Subcutaneous adipose tissue (tissue), 4 donors: ENCODE results near the gene LIN54. TPM values are rescaled to one million over a fixed set of nuclear protein-coding genes. Genes with fewer than 3 reads are reported as not detected.

ENCODE experiments used
- CTCF ChIP-seq: fragments of 450-650 bp; IDR thresholded peaks from one replicate; pipeline ENCODE4 v1.5.1; 2016; ENCODE audit warnings: low read depth, mild to moderate bottlenecking, control low read depth, antibody characterized with exemption, moderate library complexity
- total RNA-seq, 4 donors: library from RNA; depleted of rRNA; stranded (reverse); fragments of >200 nt; gene quantifications; one replicate each; pipeline ENCODE4 v1.1.0, GENCODE V29; 2016

LIN54 gene
- total RNA-seq, 4 donors from 2014 or later, result 6.6 to 12.9 (median 9.9) TPM

DNA sequence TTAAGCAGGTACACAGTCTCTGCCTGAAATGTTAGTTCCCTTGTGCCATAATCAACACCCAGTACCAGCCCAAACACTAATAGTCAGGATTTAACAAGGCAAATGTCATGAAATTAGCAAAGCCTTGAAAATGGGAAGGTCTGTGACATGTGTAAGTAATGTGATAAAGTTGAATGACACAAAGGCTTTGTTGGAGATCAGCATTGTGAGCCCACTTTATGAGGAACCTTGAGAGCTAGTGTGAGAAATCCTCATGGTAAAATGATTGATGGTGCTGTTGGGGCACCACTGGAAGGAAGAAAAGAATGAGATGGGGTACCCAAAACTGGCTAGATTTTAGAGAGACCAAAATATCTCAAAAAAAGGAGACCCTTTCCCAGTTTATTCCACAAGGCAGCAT, 3.3 kb upstream of the LIN54 start:
- TF ChIP-seq CTCF, result no peak

DNA sequence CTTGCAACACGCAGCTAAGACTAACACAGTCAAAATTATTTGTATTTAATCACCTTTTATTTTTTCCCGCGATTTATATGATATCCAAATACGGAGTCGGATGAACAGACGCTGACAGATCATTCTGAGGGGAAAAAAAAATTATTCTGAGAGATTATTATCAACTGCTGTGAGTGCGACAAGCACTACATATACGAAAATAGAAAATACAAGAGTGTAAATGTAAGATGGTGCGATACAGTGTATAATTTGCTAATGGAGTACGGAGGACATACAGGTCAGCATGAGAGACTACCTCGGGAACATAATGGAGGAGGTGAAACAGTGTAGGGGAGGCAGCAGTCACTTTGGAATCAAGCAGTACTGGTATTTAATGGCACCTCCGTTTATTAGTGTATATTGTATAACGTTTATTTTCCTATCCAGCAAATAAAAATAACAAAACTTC, 2.8 kb upstream of the LIN54 start:
- TF ChIP-seq CTCF, result no peak

DNA sequence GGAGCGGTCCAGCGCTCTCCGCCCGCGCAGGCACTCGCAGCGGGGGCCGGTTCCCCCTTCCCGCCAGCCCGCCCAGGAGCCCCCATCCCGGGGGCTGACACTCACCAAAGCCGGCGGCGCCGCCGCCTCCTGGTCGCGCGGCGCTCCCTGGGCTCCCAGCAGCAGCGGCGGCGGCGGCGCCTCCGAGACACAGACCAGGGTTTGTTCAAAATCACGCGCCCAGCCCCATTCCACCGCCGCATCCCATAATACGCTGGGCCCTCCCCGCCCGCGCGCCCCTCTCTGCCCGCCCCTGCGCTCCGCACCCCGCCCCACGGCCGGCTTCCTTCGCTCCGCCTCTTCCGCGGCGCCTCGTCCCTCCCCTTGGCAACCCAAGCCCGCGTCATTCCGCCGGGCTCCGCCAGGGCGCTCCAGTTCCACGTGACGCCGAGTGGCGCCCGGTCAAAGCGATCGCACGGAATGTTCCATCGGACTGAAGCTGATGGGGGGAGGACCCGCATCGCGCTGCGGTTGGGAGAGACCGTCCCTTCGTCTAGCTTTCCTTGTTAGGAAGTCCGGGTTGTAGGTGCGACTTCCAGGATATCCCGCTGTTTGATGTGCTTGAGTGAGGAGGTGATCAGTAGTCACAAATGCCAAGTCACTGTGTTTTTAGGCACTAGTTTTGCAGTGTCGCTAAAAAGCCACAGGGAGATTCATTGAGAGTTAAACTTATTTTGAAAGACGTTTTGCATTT, 2.2 kb upstream of the LIN54 start:
- no peak for TF ChIP-seq CTCF

DNA sequence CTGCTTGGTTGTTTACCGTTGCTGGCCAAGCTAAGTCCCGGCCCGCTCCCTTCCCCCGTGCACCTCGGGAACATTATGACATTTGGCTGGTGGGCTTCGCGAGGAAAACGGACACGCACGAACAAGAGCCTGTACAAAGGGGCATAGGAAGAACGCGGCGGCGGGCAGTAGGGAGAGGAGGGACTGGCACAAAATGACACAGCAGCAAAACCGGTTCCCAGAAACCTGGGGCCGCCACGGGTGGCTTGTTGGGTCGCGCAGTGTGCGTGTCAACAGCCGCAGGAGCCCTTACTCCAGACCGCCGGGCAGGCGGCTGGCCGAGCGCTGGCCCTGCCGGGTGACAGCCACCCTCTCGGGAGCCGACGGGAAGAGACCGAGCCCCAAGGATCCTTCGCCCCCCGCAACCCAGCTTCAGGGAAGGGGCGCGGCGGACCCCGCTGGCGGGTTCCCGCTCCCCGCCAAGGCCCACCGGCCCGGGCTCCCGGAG, 1.6 kb upstream of the LIN54 start:
- no peak for TF ChIP-seq CTCF

DNA sequence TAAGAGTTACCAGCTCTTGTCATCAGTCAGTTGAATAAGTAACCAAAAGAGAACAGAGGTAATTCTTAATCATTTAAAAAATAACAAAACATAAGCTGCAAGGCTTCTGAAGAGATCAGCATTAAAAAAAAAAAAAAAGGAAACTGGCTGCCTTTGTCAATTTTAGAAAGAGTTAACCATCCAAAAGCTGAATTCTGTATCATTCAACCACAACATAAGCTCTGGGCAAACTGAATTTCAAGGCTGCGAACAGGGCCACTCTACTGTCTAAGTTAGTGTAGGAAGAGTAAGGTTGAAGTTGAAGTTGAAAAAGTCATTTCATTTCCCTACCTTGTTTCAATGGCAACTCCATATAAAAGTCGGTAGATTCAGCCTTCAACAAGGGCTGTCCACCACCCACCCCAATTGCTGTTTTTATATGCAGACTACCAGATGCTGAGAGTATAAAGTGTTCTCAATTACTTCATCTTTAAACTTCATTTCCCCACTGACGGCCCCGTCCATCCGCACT, 1.1 kb upstream of the LIN54 start:
- TF ChIP-seq CTCF, result no peak

GRCh38 chr4:83010111-83010521, 507 bp downstream of the LIN54 start:
- TF ChIP-seq CTCF, result no peak

DNA sequence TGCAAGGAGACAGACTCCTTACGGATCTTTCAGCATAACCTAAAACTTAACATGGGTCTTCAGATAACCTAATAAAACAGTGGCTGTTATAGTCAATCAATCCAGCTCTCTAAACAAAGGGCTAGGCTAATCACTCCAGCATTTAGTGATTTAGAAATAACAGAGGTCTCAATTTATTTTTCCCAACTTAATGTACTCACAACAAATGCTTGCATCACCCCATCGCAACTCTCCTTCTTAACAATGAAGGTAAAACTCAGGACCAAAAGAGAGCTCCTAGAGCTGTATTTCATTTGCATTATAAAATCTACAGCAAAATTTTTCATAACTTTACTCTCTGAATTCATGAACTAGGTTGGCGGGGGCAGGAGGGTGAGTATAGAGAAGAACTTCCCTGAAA, 1.1 kb downstream of the LIN54 start:
- TF ChIP-seq CTCF, result no peak
